Measurements from ENCODE around the gene GRAMD2B. TPM values are rescaled to one million over a fixed set of nuclear protein-coding genes. Genes with fewer than 3 reads are reported as not detected.
"Not testable (repeated sequence)": the region's sequence is repeated elsewhere in the genome, so short reads cannot be mapped to it uniquely, and the experiment has no call there.

Gene GRAMD2B
- total RNA-seq, 2 donors from 2014 or later: 12.7 to 15.7 TPM

DNA sequence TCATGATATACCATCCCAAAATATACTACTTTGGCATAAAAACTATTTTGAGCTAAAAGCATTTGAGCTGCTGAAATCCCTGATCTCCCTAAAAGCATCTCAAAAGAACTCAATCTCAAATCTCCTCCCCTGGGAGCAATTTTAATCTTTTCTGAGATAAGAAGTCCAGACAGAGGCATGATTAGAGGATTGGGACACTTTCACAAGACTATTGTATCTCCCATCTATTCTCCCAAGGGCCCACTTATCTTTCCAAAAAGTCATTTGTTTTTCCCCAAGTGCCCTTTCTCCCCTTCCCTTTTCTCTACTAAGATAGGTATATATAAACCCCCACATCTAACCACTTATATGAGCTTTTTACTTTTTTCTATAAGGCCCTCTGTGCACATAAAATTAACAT lies 92.1 kb downstream of the GRAMD2B start:
- no peaks in the 10 kb centered on the region for H3K9me3 Mint-ChIP-seq

DNA sequence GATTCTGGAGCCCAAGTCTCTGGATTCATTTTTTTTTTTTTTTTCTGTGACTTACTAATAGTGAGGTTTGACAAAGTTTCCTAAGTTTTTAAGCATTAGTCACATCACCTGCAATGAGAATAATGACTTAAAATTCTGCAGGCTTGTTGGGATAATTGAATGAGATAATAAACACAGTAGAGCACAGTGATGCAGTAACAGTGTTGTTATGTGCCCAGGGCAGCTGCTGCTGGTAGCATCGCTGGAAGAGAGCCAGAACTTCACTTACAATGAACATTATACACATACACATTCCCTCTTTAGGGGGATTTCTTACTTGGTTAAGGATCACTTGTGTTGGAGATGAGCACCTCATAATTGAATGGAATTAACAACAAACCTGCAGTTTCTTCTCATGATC lies 92.9 kb downstream of the GRAMD2B start:
- Mint-ChIP-seq H3K36me3 (ENCODE audit: insufficient read depth in 2 of 2) (no peaks in the 10 kb centered on the region), H3K9me3 (no peaks in the 10 kb centered on the region), H3K27ac (no peak overlapping the region), H3K27me3 (ENCODE audit: low read depth) (no peaks in the 10 kb centered on the region), H3K4me1 (ENCODE audit: low read depth) (no peaks in the 10 kb centered on the region), H3K4me3 (no peak overlapping the region)
- DNase-seq (no peak), ATAC-seq (replicated peaks in 1 of 2) (no peak)

More for the DNA sequence above, 92.1 kb downstream of the GRAMD2B start:
- ATAC-seq (replicated peaks in 1 of 2): no peak
- no peak overlapping the region for H3K4me3 Mint-ChIP-seq
- no peak for DNase-seq
- H3K4me1 Mint-ChIP-seq (ENCODE audit: low read depth): peaks cover 6% of the 10 kb centered on the region
- no peaks in the 10 kb centered on the region for H3K36me3 Mint-ChIP-seq (ENCODE audit: insufficient read depth in 2 of 2)
- no peak overlapping the region for H3K27ac Mint-ChIP-seq
- no peaks in the 10 kb centered on the region for H3K27me3 Mint-ChIP-seq (ENCODE audit: low read depth)

DNA sequence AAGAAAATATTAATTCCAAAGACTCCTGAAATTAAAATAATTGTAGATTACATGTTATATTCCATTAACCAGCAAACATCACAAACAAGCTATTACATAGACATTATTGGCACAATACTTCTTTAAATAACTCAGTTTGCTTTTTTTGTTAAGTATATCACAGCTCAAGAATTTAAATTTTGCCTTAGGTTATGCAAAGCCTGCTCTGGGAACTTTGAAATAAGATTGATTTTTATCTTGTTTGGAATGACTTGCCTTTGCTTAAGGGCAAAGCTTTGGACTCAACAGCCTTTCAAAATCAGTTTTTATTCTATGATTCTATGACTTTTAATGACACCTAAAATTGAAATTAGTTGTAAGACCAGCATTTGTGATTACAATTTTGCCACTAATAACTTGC lies 93.6 kb downstream of the GRAMD2B start:
- ATAC-seq (replicated peaks in 1 of 2): no peak
- H3K36me3 Mint-ChIP-seq (ENCODE audit: insufficient read depth in 2 of 2): no peaks in the 10 kb centered on the region
- DNase-seq: no peak
- no peaks in the 10 kb centered on the region for H3K27me3 Mint-ChIP-seq (ENCODE audit: low read depth)
- H3K4me1 Mint-ChIP-seq (ENCODE audit: low read depth): no peaks in the 10 kb centered on the region
- H3K27ac Mint-ChIP-seq: no peak overlapping the region
- H3K4me3 Mint-ChIP-seq: no peak overlapping the region
- no peaks in the 10 kb centered on the region for H3K9me3 Mint-ChIP-seq

DNA sequence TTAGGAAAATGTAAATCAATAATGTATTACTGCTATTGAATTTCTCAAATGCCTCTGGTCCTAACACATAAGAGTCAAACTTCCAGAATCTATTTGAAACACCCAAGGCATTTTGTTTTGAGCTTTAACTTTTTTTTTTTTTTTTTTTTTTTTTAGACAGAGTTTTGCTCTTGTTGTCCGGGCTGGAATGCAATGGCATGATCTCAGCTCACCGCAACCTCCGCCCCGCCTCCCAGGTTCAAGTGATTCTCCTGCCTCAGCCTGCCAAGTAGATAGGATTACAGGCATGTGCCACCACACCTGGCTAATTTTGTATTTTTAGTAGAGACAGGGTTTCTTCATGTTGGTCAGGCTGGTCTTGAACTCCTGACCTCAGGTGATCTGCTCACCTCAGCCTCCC lies 96.0 kb downstream of the GRAMD2B start:
- H3K27ac Mint-ChIP-seq; DNase-seq; H3K36me3 Mint-ChIP-seq (ENCODE audit: insufficient read depth in 2 of 2); H3K4me1 Mint-ChIP-seq (ENCODE audit: low read depth); H3K4me3 Mint-ChIP-seq; H3K9me3 Mint-ChIP-seq; ATAC-seq (replicated peaks in 1 of 2); H3K27me3 Mint-ChIP-seq (ENCODE audit: low read depth): not testable (repeated sequence)

DNA sequence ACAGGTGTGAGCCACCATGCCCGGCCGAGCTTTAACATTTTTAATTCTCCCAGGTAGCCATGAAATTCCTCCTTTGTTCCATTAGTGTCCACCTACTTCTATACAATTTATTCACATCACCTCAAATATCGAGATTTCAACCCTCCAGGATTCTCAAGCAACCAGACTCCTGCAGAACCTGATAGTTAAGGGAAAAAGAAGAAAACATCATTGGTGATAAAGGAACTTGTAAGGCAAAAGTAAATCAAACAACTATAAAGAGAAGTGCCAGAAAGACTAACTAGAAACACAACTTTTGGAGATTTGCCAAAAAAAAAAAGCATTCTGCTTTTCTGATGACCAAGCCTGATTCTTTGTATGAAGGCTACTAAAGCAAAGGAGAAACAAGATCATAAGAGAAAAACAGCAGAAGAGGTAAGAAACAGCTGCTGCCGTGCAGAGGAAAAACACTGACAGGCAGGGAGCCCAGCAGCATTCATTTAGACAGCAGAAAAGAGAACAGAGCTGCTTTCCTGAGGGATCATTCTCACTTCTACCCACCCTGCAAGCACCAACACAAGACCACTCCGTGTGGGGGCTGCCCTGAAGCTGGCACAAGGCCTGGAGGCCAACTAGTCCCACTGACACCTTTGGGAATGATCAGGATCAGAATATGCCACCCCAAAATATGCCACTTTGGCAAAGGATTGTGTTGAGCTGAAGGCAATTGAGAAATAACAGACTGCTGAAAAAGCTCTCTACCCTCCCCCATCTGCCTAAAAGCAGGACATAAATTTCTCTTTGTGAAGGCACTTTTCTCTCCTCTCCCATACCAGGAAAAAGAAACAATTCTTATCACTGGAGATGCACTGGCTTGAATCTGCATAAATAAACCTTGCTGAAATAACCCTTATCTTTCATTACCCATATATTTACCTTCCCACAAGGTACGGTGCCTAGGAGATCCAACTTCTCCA lies 96.7 kb downstream of the GRAMD2B start:
- no peak overlapping the region for H3K4me3 Mint-ChIP-seq
- ATAC-seq (replicated peaks in 1 of 2): no peak
- H3K27me3 Mint-ChIP-seq (ENCODE audit: low read depth): no peaks in the 10 kb centered on the region
- H3K4me1 Mint-ChIP-seq (ENCODE audit: low read depth): no peaks in the 10 kb centered on the region
- H3K9me3 Mint-ChIP-seq: no peaks in the 10 kb centered on the region
- H3K27ac Mint-ChIP-seq: no peak overlapping the region
- H3K36me3 Mint-ChIP-seq (ENCODE audit: insufficient read depth in 2 of 2): no peaks in the 10 kb centered on the region
- no peak for DNase-seq

DNA sequence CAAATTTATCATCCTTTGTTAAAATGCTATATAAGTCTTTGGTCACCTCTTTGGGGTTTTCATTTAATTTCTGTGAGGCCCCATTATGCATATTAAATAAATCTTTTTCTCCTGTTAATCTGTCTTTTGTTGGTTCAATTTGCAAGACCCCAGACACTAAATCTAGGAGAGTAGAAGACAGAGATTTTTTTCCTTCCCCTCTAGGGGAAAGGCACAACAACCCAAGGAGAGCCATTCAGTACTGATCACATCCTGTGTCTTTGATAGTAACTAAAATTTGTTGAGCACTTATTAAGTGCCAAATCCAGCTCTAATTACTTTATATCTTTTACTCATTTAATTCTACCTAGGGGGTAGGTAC lies 97.4 kb downstream of the GRAMD2B start:
- H3K27ac Mint-ChIP-seq: no peak overlapping the region
- H3K9me3 Mint-ChIP-seq: no peaks in the 10 kb centered on the region
- H3K36me3 Mint-ChIP-seq (ENCODE audit: insufficient read depth in 2 of 2): no peaks in the 10 kb centered on the region
- ATAC-seq (replicated peaks in 1 of 2) (no peak), DNase-seq (no peak)
- no peaks in the 10 kb centered on the region for H3K4me1 Mint-ChIP-seq (ENCODE audit: low read depth)
- no peak overlapping the region for H3K4me3 Mint-ChIP-seq
- H3K27me3 Mint-ChIP-seq (ENCODE audit: low read depth): no peaks in the 10 kb centered on the region

DNA sequence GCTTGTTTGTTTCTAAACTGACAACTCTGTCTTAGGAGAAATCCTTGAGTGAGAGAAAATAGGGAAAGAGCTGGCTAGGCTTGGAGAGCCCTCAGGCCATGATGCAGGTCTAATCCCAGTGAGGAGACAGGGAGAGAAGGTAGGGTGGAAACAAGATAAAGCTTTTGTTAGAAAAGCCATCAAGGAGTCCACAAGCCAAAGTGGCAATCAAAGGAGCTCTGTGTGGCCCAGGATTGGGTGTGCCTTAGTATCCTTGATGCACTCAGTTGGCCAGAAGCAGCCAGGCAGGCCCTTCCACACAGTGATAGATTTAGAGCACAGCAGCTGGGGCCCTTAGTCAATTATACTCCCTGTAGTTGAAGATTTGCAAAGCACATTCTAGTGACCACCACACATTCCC lies 97.9 kb downstream of the GRAMD2B start:
- H3K4me3 Mint-ChIP-seq: no peak overlapping the region
- no peaks in the 10 kb centered on the region for H3K36me3 Mint-ChIP-seq (ENCODE audit: insufficient read depth in 2 of 2)
- H3K9me3 Mint-ChIP-seq: no peaks in the 10 kb centered on the region
- no peaks in the 10 kb centered on the region for H3K4me1 Mint-ChIP-seq (ENCODE audit: low read depth)
- H3K27me3 Mint-ChIP-seq (ENCODE audit: low read depth): no peaks in the 10 kb centered on the region
- no peak for ATAC-seq (replicated peaks in 1 of 2)
- no peak for DNase-seq
- no peak overlapping the region for H3K27ac Mint-ChIP-seq

DNA sequence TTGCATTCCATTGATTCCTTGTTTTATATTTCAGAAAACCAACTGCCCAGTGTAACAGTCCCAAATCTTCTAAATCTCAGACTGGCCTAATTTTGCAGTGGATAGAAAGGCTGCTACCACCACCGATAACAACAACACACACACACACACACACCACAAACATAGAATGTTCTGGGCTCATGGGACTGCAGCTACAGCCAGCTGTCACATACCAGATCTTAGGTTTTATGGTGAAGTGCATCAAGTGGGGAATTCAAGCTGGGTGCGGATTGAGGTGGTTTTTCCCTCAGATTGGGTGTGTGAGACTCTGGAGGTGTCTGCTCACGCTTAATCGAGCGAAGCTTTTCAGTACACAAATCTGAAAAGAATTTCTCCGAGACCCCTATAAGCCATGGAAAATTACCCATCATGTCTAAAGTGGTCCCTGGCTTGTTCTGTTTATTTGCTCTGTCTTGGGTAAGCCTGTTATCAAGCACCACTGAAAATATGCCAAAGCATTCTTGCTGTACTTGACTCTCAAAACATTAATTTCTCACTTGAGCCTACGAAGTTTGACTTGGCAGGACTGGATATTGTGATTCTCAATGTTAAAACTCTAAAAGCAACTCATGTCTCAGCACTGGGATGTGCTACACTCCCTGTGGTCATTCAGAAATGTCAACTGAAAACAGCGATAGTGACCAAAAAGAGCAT lies 100.8 kb downstream of the GRAMD2B start:
- DNase-seq: no peak
- H3K4me3 Mint-ChIP-seq: no peak overlapping the region
- H3K27me3 Mint-ChIP-seq (ENCODE audit: low read depth): no peaks in the 10 kb centered on the region
- H3K9me3 Mint-ChIP-seq: no peaks in the 10 kb centered on the region
- ATAC-seq (replicated peaks in 1 of 2): no peak
- no peaks in the 10 kb centered on the region for H3K36me3 Mint-ChIP-seq (ENCODE audit: insufficient read depth in 2 of 2)
- no peaks in the 10 kb centered on the region for H3K4me1 Mint-ChIP-seq (ENCODE audit: low read depth)
- no peak overlapping the region for H3K27ac Mint-ChIP-seq

DNA sequence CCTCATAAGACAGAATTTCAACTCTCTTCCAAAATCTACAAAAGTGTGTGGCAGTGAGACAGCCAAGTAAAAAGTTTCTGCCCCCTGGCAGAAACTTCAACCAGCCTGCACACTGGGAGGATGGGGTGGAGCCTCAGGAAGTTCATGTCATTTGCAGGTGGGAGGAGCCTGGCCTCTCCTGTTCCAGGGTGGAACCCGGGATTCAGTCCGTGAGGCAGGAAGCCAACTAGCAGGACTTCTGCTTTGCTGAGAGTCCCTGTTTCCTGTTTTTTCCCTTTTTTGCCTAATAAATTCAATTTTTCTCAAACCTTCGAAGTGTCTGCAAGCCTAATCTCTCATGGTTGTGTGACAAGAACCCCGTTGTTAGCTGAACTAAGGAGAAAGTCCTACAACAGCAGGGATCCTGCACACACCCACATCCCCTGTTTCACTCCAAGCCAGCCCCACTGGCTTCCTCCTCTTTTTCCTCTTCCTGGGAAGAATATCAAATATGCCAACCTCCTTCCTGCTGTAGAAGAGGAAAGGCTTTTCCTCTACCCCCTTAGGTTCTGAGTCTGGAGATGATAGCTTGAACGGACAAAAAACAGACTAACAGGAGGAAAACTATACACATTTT lies 102.5 kb downstream of the GRAMD2B start:
- Mint-ChIP-seq H3K36me3 (ENCODE audit: insufficient read depth in 2 of 2) (no peaks in the 10 kb centered on the region), H3K27ac (no peak overlapping the region), H3K4me1 (ENCODE audit: low read depth) (no peaks in the 10 kb centered on the region), H3K27me3 (ENCODE audit: low read depth) (no peaks in the 10 kb centered on the region), H3K4me3 (no peak overlapping the region), H3K9me3 (no peaks in the 10 kb centered on the region)
- DNase-seq (no peak), ATAC-seq (replicated peaks in 1 of 2) (no peak)

DNA sequence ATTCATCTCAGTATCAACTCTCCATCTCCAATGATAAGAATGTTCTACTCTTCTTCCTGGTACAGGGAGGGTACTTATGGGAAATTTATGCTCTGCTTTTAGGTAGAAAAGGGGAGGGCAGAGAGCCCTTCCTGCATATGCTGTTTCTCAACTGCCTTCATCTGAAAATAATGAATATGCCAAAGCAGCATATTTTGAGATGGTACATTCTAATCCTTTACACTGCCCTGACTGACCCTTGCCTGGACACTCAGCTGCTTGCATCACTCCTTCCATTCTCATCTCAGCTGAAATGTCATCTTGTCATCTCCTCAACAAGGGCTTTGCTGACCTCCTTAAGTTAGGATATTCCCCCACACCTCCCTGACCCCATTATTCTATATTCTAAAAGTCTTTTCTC lies 103.3 kb downstream of the GRAMD2B start:
- no peaks in the 10 kb centered on the region for H3K27me3 Mint-ChIP-seq (ENCODE audit: low read depth)
- no peak overlapping the region for H3K27ac Mint-ChIP-seq
- DNase-seq (no peak), ATAC-seq (replicated peaks in 1 of 2) (no peak)
- H3K4me1 Mint-ChIP-seq (ENCODE audit: low read depth): no peaks in the 10 kb centered on the region
- no peak overlapping the region for H3K4me3 Mint-ChIP-seq
- H3K9me3 Mint-ChIP-seq: no peaks in the 10 kb centered on the region
- no peaks in the 10 kb centered on the region for H3K36me3 Mint-ChIP-seq (ENCODE audit: insufficient read depth in 2 of 2)

DNA sequence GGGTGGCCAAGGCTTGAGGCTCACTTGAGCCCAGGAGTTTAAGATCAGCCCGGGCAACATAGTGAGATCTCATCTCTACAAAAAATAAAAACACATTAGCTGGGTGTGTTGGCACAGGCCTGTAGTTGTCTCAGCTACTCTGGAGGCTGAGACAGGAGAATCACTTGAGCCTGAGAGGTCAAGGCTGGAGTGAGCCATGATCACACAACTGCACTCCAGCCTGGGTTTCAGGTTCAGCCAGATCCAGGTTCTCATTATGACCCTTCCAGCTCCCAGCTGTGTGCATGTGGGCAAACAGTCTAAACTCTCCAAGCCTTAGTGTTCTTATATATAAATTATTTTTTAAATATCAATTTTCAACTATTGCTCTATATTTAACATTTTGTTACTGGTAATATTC lies 103.9 kb downstream of the GRAMD2B start:
- Mint-ChIP-seq H3K27me3 (ENCODE audit: low read depth) (no peaks in the 10 kb centered on the region), H3K9me3 (no peaks in the 10 kb centered on the region), H3K4me1 (ENCODE audit: low read depth) (no peaks in the 10 kb centered on the region), H3K36me3 (ENCODE audit: insufficient read depth in 2 of 2) (no peaks in the 10 kb centered on the region), H3K27ac (no peak overlapping the region), H3K4me3 (no peak overlapping the region)
- DNase-seq (no peak), ATAC-seq (replicated peaks in 1 of 2) (no peak)

DNA sequence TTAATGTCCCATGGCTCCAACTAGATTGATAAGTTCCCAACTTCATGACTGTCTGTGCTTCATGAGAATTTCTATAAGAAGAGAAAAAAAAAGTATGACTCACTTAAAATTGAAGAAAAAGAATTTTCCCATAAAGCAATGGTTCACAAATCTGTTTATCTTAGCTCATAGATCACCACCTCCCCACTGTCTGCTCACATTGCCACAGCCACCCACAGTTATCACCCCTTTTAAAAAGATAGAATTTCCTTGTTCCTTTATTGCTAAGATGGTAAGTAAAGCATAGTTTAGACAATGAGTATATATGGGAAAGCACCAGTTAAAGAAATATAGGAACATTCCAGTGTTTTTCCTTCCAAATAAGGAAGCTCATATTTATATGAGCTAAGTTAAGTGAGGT lies 104.7 kb downstream of the GRAMD2B start:
- Mint-ChIP-seq H3K27ac (no peak overlapping the region), H3K36me3 (ENCODE audit: insufficient read depth in 2 of 2) (no peaks in the 10 kb centered on the region), H3K9me3 (no peaks in the 10 kb centered on the region), H3K4me1 (ENCODE audit: low read depth) (no peaks in the 10 kb centered on the region), H3K4me3 (no peak overlapping the region), H3K27me3 (ENCODE audit: low read depth) (no peaks in the 10 kb centered on the region)
- ATAC-seq (replicated peaks in 1 of 2): no peak
- DNase-seq: no peak

DNA sequence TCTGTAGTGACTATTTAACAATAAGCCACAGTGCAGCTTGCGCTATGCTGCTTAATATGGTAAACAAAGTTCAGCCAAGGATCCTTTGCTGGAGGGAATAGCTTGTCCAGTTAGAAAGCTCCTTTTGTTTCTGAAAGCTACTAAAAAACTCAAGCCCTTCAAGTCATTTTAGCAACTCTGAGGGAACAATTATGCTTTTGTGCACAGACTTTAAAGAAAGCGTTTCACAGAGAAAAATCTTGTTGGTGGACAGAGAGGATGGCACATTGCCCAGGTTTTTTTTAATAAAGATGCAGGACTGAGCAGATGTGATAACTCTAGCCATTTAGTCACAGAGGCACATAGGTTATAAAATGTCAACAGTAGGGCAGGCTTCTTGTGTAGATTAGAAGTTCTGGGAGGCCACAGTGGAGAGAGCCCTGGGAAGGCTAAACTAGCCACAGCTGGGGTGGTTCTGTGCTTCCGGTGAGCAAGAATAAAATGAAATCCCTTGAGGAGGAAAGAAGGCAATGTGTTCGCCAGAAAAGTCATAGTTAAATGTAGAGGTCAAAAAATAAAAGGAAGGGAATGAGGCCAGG lies 108.4 kb downstream of the GRAMD2B start:
- H3K4me1 Mint-ChIP-seq (ENCODE audit: low read depth): no peaks in the 10 kb centered on the region
- no peaks in the 10 kb centered on the region for H3K9me3 Mint-ChIP-seq
- no peak overlapping the region for H3K27ac Mint-ChIP-seq
- H3K27me3 Mint-ChIP-seq (ENCODE audit: low read depth): no peaks in the 10 kb centered on the region
- H3K36me3 Mint-ChIP-seq (ENCODE audit: insufficient read depth in 2 of 2): no peaks in the 10 kb centered on the region
- no peak for DNase-seq
- H3K4me3 Mint-ChIP-seq: no peak overlapping the region
- ATAC-seq (replicated peaks in 1 of 2): no peak

Measured in activated T-cell treated with anti-CD3 and anti-CD28 coated beads, Interleukin-2, amount 50 U/mL, for 72 hours (primary cell).